ENCODE results near the gene JARID2. TPM values are rescaled to one million over a fixed set of nuclear protein-coding genes. Genes with fewer than 3 reads are reported as not detected.

JARID2 gene
- total and polyA plus RNA-seq, 8 donors: 2.4 to 6.7 (median 3.7) TPM

GRCh38 chr6:15331629-15332251 is 85.9 kb downstream of the JARID2 start:
- 91 to 94% methylated on average over 13 of the region's 13 CpGs for WGBS, 2 donors
- ATAC-seq: no peak
- no peak for DNase-seq
- no peak for FAIRE-seq
- no peak overlapping the region for H3K4me3 ChIP-seq
- no peaks in the 10 kb centered on the region for H3K36me3 ChIP-seq
- no peaks in the 10 kb centered on the region for H3K27me3 ChIP-seq
- intact Hi-C loops (cut with DNase I): no loop called here
- no peak for TF ChIP-seq CTCF (IDR thresholded peaks at IDR 0.05)
- H3K9me3 ChIP-seq: no peaks in the 10 kb centered on the region
- H3K27ac ChIP-seq: no peak overlapping the region
- peaks cover 0 to 10% (median 7%) of the 10 kb centered on the region in 3 donors for H3K4me1 ChIP-seq

- TF ChIP-seq CTCF (IDR thresholded peaks at IDR 0.05): no peak
- ATAC-seq (no peak), FAIRE-seq (no peak), DNase-seq (no peak)
- no peak overlapping the region for H3K27ac ChIP-seq
- 77 to 79% methylated on average over 2 of the region's 2 CpGs for WGBS, 2 donors
- intact Hi-C loops (cut with DNase I): no loop called here
- H3K4me1 ChIP-seq: peaks cover 0 to 10% (median 7%) of the 10 kb centered on the region in 3 donors
- H3K27me3 ChIP-seq: no peaks in the 10 kb centered on the region
- no peak overlapping the region for H3K4me3 ChIP-seq
- no peaks in the 10 kb centered on the region for H3K9me3 ChIP-seq
- no peaks in the 10 kb centered on the region for H3K36me3 ChIP-seq
Measured at GRCh38 chr6:15332446-15332845, 86.6 kb downstream of the JARID2 start.

GRCh38 chr6:15335385-15335784 is 89.5 kb downstream of the JARID2 start:
- no peak for FAIRE-seq
- intact Hi-C loops (cut with DNase I): no loop called here
- H3K36me3 ChIP-seq: no peaks in the 10 kb centered on the region
- no peaks in the 10 kb centered on the region for H3K9me3 ChIP-seq
- peaks cover 0 to 10% (median 7%) of the 10 kb centered on the region in 3 donors for H3K4me1 ChIP-seq
- no peak for DNase-seq
- no peaks in the 10 kb centered on the region for H3K27me3 ChIP-seq
- H3K4me3 ChIP-seq: no peak overlapping the region
- H3K27ac ChIP-seq: no peak overlapping the region
- no peak for ATAC-seq
- no peak for TF ChIP-seq CTCF (IDR thresholded peaks at IDR 0.05)

DNA sequence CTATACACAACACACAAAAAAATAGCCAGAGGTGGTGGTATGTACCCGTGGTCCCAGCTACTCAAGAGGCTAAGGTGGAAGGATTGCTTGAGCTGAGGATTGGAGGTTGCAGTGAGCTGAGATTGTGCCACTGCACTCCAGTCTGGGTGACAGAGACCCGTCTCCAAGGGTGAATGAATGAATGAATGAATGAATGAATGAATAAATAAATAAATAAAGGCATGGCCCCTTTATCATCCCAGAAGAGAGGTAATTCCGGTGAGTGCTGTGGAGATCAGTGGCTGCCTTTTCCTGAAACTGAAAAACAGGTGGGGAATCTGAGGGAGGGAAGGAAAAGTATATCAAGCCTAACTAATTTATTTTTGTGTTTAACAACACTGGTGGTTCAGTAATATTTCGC is 90.0 kb downstream of the JARID2 start:
- intact Hi-C loops (cut with DNase I): no loop called here
- ATAC-seq: no peak
- no peak overlapping the region for H3K4me3 ChIP-seq
- TF ChIP-seq CTCF (IDR thresholded peaks at IDR 0.05): no peak
- H3K9me3 ChIP-seq: no peaks in the 10 kb centered on the region
- peaks cover 0 to 15% (median 7%) of the 10 kb centered on the region in 3 donors for H3K4me1 ChIP-seq
- FAIRE-seq: no peak
- no peaks in the 10 kb centered on the region for H3K27me3 ChIP-seq
- H3K36me3 ChIP-seq: no peaks in the 10 kb centered on the region
- H3K27ac ChIP-seq: no peak overlapping the region
- no peak for DNase-seq
- 85 to 93% methylated on average over 4 of the region's 4 CpGs for WGBS, 2 donors

DNA sequence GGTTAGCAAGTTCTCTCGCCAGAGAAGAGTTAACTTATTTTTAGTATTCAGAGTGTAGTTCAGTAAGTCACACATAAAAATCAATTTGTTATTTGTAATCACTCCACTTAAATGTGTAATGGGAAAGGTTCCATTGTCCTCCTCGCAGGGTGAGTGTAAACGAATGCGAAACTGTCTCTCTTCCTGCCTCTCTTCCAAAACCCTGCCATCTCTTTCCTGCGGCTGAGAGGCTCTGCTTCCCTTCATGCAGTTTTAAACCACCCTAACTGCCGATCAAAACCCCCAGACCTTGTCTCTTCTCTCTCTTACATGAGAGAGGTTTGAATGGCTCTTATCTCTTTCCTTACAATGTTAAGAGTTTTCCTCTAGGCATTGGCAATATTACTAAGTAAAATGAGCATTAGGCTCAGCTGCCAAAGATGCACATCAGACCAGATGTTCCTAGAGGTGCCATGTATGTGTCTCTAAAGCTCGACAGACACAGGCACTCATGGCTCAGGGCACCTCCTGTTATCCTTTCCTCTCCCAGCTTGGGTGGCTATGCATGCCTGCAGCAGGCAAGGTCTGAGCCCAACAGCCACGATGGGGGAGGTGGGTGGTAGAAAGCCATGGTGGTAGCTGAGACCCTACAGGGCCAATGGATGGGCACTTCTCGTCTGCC is 91.2 kb downstream of the JARID2 start:
- H3K4me3 ChIP-seq: no peak overlapping the region
- H3K27me3 ChIP-seq: no peaks in the 10 kb centered on the region
- H3K9me3 ChIP-seq: no peaks in the 10 kb centered on the region
- H3K27ac ChIP-seq: no peak overlapping the region
- FAIRE-seq (no peak), ATAC-seq (no peak), DNase-seq (no peak)
- no peaks in the 10 kb centered on the region for H3K36me3 ChIP-seq
- TF ChIP-seq CTCF (IDR thresholded peaks at IDR 0.05): no peak
- peaks cover 0 to 17% (median 6%) of the 10 kb centered on the region in 3 donors for H3K4me1 ChIP-seq
- WGBS, 2 donors: 68 to 72% methylated on average over 9 of the region's 9 CpGs
- intact Hi-C loops (cut with DNase I): no loop called here

Data from pancreas (tissue), 10 donors.